Right ventricle myocardium inferior (tissue), 1 donor: ENCODE measurements around the gene STK10. TPM values are rescaled to one million over a fixed set of nuclear protein-coding genes. Genes with fewer than 3 reads are reported as not detected.
A peak's percentile ranks its signal among the peaks of the same experiment; 100 is the strongest.
"Not testable (repeated sequence)": the region's sequence is repeated elsewhere in the genome, so short reads cannot be mapped to it uniquely, and the experiment has no call there.

ENCODE experiments used
- ATAC-seq: fragments of 200-7000 bp; cut with Tn5 transposase; one replicate; pipeline ENCODE4 v1.9.1; 2020; ENCODE audit warnings: mild to moderate bottlenecking, moderate library complexity
- DNase-seq: peaks from one replicate; pipeline ENCODE4 v3.0.0; 2021; ENCODE audit errors: missing footprints
- intact Hi-C: fragments of 100-400 bp; cut with DNase I; formaldehyde crosslinking; loops from one replicate; pipeline ENCODE4 v1.11.0; 2022
- total RNA-seq: library from RNA; stranded (reverse); fragmentation: NEBNext Ultra II Directional; extraction: Animal tissue kit (Norgen Biotek cat#: 25700); gene quantifications from one replicate; pipeline ENCODE4 v1.2.1, GENCODE V29; 2021
- donor health status: DM: no; HTN: yes; CAD: no; lungs with severe emphysema.

The STK10 gene
- total RNA-seq, 1 donor from 2014 or later, result 8.9 TPM

DNA sequence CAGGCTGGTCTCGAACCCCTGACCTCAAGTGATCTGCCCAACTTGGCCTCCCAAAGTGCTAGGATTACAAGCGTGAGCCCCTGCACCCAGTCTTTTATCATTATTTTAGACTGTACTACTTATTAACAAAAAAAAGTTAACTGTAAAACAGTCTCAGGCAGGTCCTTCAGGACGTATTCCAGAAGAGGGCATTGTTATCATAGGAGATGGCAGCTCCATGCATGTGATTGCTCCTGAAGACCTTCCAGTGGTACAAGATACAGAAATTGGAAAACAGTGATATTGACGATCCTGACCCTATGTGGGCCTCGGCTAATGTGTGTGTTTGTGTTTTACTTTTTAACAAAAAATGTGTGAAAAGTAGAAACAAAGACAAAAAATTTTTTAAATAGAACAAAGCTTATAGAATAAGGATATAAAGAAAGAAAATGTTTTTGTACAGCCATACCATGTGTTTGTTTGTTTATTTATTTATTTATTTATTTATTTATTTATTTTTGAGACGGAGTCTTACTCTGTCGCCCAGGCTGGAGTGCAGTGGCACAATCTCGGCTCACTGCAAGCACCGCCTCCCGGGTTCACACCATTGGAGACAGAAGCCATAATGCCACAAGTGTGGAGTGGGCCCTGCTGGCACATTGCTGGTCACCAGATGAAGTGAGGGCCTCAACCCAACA, 167.8 kb downstream of the STK10 start:
- ATAC-seq, intact Hi-C loops: not testable (repeated sequence)

DNA sequence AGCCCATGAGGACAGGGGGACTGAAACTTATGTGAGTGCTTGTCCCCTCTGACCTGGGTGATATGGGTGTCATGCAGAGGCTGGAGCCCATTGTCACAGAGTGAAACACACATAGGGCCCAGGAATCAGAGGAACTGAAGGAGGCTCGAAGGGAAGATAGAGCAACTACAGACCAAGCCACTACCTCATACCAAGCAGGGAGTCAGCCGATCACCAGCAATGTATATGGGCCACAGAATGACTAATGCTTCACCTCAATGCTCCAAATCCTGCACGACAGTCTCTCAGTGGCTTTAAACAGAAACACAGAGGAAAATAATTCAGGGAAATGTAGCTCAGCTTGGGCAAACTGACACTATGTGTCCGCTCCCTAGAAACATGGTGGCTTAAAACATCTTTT, 172.7 kb downstream of the STK10 start:
- DNase-seq (no peak), ATAC-seq (no peak)
- intact Hi-C loops, result no loop called here

More for the DNA sequence above, 167.8 kb downstream of the STK10 start:
- DNase-seq, result not testable (repeated sequence)

DNA sequence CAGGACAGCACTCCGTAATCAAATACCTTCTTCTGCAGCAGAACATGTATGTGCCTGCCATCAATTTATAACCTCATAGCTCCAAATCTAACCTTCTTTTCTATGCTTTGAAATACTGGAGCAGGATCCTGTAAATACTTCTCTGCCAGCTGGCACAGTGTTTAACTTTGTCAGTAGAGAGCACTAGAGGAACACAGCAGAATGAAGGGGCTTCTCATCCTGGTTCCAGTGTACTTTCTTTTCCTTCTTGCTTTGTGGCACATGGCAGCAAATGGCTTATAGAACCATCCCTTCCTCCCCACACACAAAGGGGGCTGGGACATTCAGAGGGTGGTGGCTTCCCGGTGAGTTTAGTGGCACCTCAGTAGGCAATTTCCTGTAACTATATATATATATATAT, 177.7 kb downstream of the STK10 start:
- DNase-seq, result no peak
- no peak for ATAC-seq
- intact Hi-C loops, result no loop called here

DNA sequence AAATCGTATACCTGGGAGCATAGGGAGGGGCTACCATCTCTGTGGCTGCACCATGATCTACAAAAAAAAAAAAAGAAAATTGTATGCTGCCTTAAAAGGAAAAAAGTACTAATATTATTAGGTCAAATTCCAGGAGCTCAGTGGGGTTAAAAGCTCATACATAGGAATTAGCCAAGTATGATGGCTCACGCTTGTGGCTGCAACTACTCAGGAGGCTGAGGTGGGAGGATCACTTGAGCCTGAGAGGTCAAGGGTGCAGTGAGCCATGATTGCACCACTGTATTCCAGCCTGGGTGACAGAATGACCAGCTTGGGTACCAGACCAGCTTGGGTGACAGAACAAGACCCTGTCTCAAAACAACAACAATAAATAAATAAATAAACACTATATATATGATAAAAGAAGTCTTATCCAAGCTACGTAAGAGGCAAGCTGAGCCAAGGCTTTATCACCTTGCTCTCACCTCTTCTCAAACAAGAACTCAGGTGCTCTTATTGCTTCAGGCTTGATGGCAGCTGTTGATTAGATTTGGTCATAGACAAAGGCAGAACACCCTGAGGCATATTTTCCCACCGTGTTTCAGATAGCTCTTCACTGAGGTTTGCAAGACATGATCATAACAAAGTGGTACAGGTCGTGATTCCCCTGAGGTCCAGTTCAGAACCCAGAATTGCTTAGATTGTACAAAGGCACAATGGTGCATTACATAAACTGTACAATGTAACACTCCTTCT, 178.3 kb downstream of the STK10 start:
- no peak for ATAC-seq

DNA sequence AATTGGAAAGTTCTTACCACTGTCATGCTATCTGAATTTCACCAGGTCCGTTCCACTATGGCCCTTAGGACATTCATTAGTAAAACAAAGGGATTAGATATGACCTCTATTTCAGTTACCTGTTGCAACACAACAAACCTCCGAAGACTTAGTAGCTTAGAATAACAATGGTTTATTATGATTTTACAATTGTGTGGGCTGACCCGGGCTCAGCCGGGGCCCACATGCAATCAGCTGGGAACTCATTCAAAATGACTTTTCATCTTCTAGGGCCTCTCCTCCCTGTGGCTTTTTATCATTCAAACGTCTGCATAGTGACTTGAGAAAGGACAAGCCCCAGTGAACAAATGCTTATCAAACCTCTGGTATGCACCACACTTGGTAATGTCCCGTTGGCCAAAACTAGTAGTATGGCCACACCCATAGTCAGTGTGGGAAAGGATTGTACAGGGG, 179.3 kb downstream of the STK10 start:
- intact Hi-C loops, result loop anchor here (5.0 kb wide), 1 partner anchor 44 kb away; no protein-coding TSS in a partner anchor
- ATAC-seq (no peak), DNase-seq (no peak)

More for the DNA sequence above, 178.3 kb downstream of the STK10 start:
- intact Hi-C loops, result loop anchor here (5.0 kb wide), 1 partner anchor 43 kb away; no protein-coding TSS in a partner anchor
- no peak for DNase-seq

DNA sequence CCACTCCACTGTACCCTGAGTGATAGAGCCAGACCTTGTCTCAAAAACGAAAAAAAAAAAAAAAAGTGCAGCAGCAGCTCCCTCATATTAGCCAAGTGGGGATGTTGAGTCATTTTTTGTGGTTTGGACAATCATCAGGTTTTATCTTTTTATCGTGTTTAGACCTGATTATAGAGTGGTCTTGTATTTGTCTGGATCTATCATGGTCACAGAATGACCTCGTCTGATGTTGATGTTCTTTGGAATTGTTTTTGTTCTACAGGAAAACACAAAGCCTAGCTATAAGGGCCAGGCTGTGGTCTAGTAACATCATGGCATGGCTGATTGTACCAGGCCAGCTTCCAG, 179.9 kb downstream of the STK10 start:
- ATAC-seq (no peak), DNase-seq (no peak)
- intact Hi-C loops, result loop anchor here (5.0 kb wide), 1 partner anchor 44 kb away; no protein-coding TSS in a partner anchor

GRCh38 chr5:172007175-172008110, 180.6 kb downstream of the STK10 start:
- intact Hi-C loops, result loop anchor here (2.0 to 5.0 kb wide), 2 partner anchors 45 to 95 kb away; no protein-coding TSS in a partner anchor
- DNase-seq (no peak), ATAC-seq (no peak)

DNA sequence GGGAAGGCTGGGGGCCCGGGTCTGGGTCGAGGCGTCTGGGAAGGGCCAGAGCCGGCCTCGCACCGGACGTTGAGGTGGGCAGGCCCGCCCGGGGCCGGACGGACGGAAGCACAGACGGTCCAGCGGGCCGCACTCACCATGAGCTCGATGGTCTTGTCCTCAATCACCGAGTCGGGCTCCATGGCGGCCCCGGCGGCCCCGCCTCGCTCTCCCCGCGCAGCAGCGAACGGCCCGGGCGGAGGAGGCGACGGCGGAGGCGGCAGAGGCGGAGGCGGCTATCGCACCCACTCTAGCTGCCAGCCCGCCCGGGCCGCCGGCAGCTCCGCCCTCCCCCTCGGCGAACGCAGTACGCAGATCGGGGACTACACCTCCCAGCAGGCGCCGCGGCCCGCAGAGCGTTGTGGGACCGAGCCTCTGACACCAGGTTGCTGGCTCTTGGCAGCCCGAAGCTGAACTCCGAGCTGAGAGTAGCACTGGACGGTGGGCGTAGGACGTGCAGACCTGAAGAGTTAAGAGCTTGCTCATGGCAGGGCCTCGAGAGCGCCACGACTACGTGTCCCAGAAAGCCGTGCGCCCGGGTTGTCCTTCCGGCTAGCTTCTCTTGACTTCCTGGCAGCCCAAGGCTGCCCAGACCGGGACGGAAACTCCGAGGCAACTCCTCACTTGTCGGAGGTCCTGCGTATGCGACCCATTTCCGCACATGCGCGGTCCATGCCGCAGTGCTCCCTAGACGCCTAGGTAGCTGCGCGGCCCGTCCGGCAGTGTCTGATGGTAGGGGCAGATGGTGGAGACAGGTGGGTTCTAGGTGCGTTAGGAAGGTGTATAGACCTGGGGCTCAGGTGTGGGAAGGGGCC, 181.5 kb downstream of the STK10 start, which contains the start of gene FBXW11:
Gene FBXW11 (minus strand): TSS at position 318 of the 854 bp plus-strand sequence. CDS start 136 bp downstream, at position 182.
- peak; percentile 96 for ATAC-seq
- intact Hi-C loops, result loop anchor here (2.0 to 5.0 kb wide), 2 partner anchors 46 to 94 kb away; no protein-coding TSS in a partner anchor

DNA sequence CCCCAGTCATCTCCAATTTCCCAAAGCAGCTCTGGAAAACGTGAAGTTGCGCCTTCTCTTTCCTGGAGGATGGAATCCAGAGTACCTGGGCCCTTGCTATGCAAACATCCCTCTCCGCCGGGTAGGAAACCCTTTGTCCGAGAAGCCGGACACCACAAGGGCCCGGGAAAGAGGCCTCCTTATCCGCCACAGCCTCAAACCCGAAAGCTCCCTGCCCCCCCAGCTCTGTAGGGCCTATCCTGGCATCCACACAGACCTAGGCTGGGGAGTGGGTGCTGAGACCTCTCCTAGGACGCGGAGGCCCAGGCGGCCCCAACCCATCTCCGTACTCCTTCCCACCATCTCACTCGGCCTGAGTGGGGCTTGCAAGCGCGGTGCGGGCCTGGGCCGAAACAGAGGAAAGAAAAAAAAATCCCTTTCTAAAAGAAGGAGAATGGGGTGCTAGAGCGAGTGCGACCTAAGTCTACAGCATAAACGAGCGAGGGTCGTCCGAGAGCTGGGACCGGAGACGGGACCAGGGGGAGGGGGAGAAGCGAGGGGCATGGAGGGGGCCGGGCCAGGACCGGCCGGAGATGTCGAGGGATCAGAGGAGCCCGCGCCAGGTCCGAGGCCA, 182.2 kb downstream of the STK10 start:
- peak; percentile 11 for ATAC-seq
- no peak for DNase-seq
- intact Hi-C loops, result loop anchor here (2.0 to 5.0 kb wide), 2 partner anchors 46 to 93 kb away; no protein-coding TSS in a partner anchor

More for the DNA sequence above, 181.5 kb downstream of the STK10 start, which contains the start of gene FBXW11:
- peak; percentile 98 for DNase-seq

GRCh38 chr5:172004824-172005237, 183.2 kb downstream of the STK10 start:
- ATAC-seq, result no peak
- DNase-seq, result no peak
- intact Hi-C loops, result loop anchor here (5.0 kb wide), 1 partner anchor 47 kb away; no protein-coding TSS in a partner anchor

DNA sequence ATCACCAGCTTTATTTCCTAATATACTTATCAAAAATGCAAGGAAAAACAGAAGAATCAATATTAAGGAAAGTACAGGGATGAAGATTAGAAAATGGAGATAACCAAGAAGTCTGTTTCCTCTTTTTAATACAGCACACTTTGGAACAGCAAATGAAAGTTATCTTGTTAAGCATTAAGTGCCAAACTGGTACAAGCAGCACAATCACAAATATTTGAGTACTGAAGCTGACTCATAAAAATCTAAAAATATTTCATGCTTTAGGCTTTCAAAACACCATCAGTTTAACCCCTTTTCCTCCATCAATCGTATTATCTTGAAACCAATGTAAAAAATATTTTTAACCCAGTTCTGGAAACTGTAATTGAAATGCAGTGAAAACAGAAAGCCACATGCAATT, 184.3 kb downstream of the STK10 start:
- intact Hi-C loops, result no loop called here
- ATAC-seq (no peak), DNase-seq (no peak)

- DNase-seq, result no peak
- no peak for ATAC-seq
- intact Hi-C loops, result no loop called here
These were observed 185.0 kb downstream of the STK10 start for GRCh38 chr5:172002840-172003512.

- DNase-seq, result no peak
- intact Hi-C loops, result no loop called here
- no peak for ATAC-seq
These were observed 185.7 kb downstream of the STK10 start for GRCh38 chr5:172002310-172002709.

DNA sequence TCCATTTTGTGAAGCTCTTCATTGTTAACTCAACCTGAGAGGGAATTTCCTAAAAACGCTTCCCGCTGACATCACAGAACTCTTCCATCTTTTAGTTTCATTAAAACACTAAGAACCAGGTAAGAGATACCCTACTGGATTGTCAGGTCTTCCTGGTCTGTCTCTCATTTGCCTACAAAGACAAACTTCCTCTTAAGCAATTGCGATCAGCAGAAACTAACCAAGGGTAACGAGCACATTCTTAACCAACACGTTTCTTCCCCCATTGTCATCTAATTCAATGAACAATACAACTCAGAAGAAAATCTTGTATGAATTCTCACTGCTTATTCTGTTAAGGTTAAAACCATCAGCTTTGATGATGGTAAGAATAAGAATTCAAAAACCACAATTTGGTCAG, 188.1 kb downstream of the STK10 start:
- intact Hi-C loops, result no loop called here
- ATAC-seq (no peak), DNase-seq (no peak)

DNA sequence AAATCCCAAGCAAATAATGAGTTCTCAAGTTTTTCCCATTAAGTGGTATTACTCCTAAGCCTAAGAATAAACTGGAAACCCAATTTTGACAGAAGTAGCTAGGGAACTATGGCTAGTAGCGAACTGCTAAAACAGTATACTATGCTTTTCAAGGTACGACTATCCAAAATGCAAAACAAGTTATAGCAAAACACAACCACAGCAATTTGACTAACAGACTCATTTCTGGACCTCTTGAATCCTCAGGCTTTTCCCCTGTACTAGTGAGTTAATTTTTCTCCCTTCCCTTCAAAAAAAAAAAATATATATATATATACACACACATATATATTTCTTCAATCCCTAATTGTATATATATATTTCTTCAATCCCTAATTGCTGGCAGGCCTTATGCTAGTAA, 188.9 kb downstream of the STK10 start:
- DNase-seq (no peak), ATAC-seq (no peak)
- intact Hi-C loops, result no loop called here

- no peak for ATAC-seq
- intact Hi-C loops, result no loop called here
- DNase-seq, result no peak
These were observed 191.0 kb downstream of the STK10 start for GRCh38 chr5:171997011-171997410.

GRCh38 chr5:171992813-171993212, 195.2 kb downstream of the STK10 start:
- ATAC-seq (no peak), DNase-seq (no peak)
- intact Hi-C loops, result no loop called here
